Left renal cortex interstitium (tissue), 4 donors: ENCODE measurements around the gene RFC3. TPM values are rescaled to one million over a fixed set of nuclear protein-coding genes. Genes with fewer than 3 reads are reported as not detected.
A peak's percentile ranks its signal among the peaks of the same experiment; 100 is the strongest.
"Not testable (repeated sequence)": the region's sequence is repeated elsewhere in the genome, so short reads cannot be mapped to it uniquely, and the experiment has no call there.

Source experiments
- DNase-seq, 4 donors: peaks; one replicate each; pipeline ENCODE4 v3.0.0-alpha.2; 2013; ENCODE audit warnings: low read depth in 4 of 4, low spot score in 2 of 4, missing footprints in 1 of 4
- polyA plus RNA-seq, 4 donors: library from polyadenylated mRNA; unstranded; fragments of 120-200 nt; gene quantifications; one replicate each; pipeline ENCODE4 v1.2.1, GENCODE V29; 2013; ENCODE audit not compliant: insufficient read length in 4 of 4

Gene RFC3, protein sequence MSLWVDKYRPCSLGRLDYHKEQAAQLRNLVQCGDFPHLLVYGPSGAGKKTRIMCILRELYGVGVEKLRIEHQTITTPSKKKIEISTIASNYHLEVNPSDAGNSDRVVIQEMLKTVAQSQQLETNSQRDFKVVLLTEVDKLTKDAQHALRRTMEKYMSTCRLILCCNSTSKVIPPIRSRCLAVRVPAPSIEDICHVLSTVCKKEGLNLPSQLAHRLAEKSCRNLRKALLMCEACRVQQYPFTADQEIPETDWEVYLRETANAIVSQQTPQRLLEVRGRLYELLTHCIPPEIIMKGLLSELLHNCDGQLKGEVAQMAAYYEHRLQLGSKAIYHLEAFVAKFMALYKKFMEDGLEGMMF
- 10 to 100 TPM; 22.5 to 27.0 (median 24.8) TPM for polyA plus RNA-seq

- peak; percentile 86 to 96 (median 92) for DNase-seq
These were observed at the start of gene RFC3 for GRCh38 chr13:33817901-33818706. Gene RFC3, plus strand, starts transcription at chr13:33818149. Its CDS starts 30 bp downstream, at chr13:33818179.

DNA sequence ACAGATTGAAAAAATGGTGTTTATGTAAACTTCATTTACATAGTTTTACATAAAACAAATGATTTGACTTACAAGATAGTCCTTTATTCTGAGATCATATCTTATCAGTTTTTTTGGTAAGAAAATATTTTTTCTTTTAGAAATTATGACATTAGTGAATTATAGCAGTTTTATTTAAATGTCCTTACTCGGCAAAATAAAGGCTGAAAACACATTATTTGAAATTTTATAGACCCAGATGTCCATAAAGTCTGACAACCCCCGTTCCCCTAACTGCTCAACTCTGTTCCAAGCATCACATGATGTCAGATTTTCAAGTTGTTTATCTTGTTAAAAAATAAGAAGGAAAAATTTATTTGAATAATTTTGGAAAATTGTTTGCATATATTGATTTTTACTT lies 46.7 kb upstream of the RFC3 start:
- no peak for DNase-seq

GRCh38 chr13:33773790-33774462 lies 44.0 kb upstream of the RFC3 start:
- DNase-seq: no peak

DNA sequence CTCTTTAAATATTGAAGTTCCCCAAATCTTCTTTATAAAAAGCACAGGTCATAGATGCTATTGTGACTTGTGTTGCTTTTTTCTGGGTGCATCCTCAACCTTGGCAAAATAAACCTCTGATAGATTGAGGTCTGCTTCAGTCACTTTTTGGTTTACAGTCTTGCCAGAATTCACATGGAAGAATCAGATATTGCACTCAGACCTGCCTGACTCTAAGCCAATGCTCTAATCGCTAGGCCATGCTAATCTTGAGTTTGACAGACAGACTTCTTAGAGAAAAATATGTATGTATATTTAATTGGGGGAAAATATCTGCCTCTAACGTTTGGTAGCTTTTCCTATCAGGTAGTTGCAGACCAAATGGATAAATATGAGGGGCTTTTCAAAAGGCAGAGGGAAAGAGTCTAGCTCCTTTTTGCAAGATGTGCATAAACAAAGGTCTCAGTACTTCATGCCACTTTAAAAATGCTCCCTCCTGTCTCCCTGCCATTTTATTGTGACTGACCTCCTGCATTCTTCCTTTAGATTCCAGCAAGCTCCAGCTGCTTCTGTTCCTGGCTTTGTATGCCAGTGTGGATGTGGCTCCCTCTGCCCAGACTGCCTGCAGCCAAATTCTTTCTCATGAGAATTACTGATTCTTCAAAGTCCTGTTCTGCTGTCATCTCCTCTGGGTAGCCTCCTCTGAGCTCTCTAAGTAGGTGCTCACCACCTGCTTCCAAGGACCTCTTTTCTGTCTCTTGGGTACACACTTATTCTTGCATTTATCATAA lies 42.4 kb upstream of the RFC3 start:
- DNase-seq: no peak

GRCh38 chr13:33776239-33776881 lies 41.6 kb upstream of the RFC3 start:
- no peak for DNase-seq

- no peak for DNase-seq
These were observed 35.3 kb upstream of the RFC3 start for GRCh38 chr13:33782631-33783030.

- not testable (repeated sequence) for DNase-seq
These were observed 34.7 kb upstream of the RFC3 start for GRCh38 chr13:33783212-33783611.

DNA sequence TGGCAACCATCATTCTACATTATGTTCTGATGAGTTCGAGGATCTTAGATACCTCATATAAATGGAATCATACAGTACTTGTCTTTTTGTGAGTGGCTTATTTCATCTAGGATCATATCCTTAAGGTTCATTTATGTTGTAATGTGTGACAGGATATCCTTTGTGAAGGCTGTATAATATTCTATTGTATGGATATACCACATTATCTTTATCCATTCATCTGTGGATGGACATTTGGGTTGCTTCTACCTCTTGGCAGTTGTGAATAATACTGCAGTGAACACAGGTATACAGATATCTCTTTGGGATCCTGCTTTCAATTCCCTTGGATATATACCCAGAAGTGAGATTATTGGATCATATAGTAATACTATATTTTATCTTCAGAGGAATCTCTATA lies 33.2 kb upstream of the RFC3 start:
- DNase-seq: no peak

DNA sequence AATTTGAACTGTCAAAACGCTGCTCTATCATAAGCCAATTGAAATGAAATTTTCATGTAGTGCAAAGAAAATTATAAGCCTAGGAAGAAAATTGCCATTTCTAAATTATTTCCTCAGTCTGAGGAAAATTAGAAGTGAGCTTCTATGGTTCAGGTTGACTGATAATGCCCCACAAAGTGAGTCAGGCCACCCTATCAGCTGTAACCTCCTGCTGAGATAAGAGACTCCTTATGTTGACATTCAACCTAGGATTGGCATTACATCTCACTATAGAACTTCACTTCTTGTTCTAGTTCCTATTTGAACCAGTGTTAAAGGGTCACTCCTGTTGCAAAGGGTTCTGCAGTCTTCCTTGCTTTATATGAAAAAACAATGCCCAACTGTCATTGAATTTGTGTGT lies 32.6 kb upstream of the RFC3 start:
- DNase-seq: no peak

- no peak for DNase-seq
These were observed 30.8 kb upstream of the RFC3 start for GRCh38 chr13:33787051-33787591.

- no peak for DNase-seq
These were observed 28.8 kb upstream of the RFC3 start for GRCh38 chr13:33789066-33789606.

DNA sequence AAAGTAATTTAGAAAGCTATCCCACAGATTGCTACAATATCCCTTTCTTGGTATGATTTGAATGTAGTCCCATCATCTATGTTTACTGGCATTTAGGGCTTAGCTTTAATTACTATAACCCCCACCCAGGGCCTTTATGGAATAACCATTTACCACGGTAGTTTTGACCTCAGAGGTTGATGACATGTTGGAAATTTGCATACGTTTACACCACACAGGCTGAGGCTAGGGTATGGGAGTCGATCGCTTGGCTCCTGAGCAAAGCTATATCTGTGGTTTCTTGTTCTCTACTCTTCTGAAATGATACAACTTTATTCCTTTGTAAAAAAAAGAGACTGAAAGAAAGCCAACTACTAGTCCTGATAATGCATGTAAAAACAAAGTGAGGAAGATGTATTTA lies 28.2 kb upstream of the RFC3 start:
- DNase-seq: no peak

DNA sequence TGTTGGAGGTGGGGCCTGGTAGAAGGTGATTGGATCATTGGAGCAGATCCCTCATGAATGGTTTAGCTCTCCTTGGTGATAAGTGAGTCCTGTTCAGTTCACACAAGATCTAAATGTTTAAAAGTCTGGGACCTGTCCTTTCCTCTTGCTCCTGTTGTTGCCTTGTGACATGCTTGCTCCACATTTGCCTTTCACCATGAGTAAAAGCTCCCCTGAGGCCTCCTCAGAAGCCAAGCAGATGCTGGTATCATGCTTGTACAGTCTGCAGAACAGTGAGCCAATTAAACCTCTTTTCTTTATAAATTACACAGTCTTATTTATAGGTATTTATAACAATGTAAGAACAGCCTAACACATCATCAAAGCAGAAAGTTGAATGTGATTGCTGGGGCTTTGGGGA lies 24.2 kb upstream of the RFC3 start:
- DNase-seq: no peak

GRCh38 chr13:33794576-33794975 lies 23.4 kb upstream of the RFC3 start:
- no peak for DNase-seq

GRCh38 chr13:33796095-33796494 lies 21.9 kb upstream of the RFC3 start:
- DNase-seq: no peak

DNA sequence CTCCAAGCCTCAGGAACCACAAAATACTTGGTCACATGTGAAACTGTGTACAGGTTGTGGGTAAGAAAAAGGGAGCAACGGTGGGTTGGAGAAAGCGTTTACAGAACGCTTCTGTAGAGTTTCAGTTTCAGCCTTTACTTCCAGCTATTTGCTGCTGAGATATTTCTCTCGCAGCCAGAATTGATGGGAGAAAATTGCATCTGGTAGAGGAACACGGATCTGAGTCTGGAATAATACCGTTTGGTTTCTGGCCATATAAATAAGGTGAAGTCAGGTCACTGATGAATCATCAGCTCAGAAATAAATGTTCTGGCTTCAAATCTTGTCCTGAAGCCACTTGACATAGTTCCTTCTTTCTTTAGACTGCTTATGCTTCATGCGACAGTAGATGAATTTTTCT lies 20.3 kb upstream of the RFC3 start:
- no peak for DNase-seq

- no peak for DNase-seq
These were observed 19.9 kb upstream of the RFC3 start for GRCh38 chr13:33798023-33798422.

- peak in 1 of 4 donors; percentile 31 for DNase-seq
These were observed 17.9 kb upstream of the RFC3 start for GRCh38 chr13:33799950-33800592.

- no peak for DNase-seq
These were observed 17.2 kb upstream of the RFC3 start for GRCh38 chr13:33800646-33801186.
